MM.1S (cell line): Measurements from ENCODE around the gene PGGT1B.

ENCODE experiments used
- DNase-seq: peaks from one replicate; pipeline ENCODE4 v3.0.0-alpha.2; 2015
- H2AFZ ChIP-seq: fragments of 300-600 bp; sonication (generic); 2 replicates; pipeline ENCODE4 v1.6.0; 2016; ENCODE audit warnings: antibody characterized with exemption, low read length
- H3F3A ChIP-seq: fragments of 300-600 bp; sonication (generic); 2 replicates; pipeline ENCODE4 v1.6.1; 2016; ENCODE audit warnings: mild to moderate bottlenecking, antibody characterized with exemption, low read length, moderate library complexity, mixed read lengths; ENCODE audit not compliant: insufficient read depth
- H3K27ac ChIP-seq: fragments of 300-600 bp; sonication (generic); 2 replicates; pipeline ENCODE4 v1.5.1; 2016; ENCODE audit warnings: mild to moderate bottlenecking, low read length
- H3K27me3 ChIP-seq: fragments of 300-600 bp; sonication (generic); replicated peaks from 2 replicates; pipeline ENCODE4 v1.6.0; 2016; ENCODE audit warnings: low read length; ENCODE audit not compliant: insufficient read depth
- H3K36me3 ChIP-seq: fragments of 300-600 bp; sonication (generic); replicated peaks from 2 replicates; pipeline ENCODE4 v1.6.1; 2016; ENCODE audit warnings: mild to moderate bottlenecking, low read length, mixed read lengths; ENCODE audit not compliant: insufficient read depth
- H3K4me1 ChIP-seq: fragments of 300-600 bp; sonication (generic); 2 replicates; pipeline ENCODE4 v1.6.1; 2016; ENCODE audit warnings: low read length, mixed read lengths
- H3K4me2 ChIP-seq: fragments of 300-600 bp; sonication (generic); 2 replicates; pipeline ENCODE4 v1.6.0; 2016; ENCODE audit warnings: low read depth, low read length
- H3K4me3 ChIP-seq: fragments of 300-600 bp; sonication (generic); 2 replicates; pipeline ENCODE4 v1.5.1; 2016; ENCODE audit warnings: low read length, mixed read lengths
- H3K79me2 ChIP-seq: fragments of 300-600 bp; sonication (generic); 2 replicates; pipeline ENCODE4 v1.6.1; 2016; ENCODE audit warnings: mixed run types, low read length, mixed read lengths
- H3K9ac ChIP-seq: fragments of 300-600 bp; sonication (generic); 2 replicates; pipeline ENCODE4 v1.6.1; 2016; ENCODE audit warnings: low read length, mixed read lengths
- H3K9me2 ChIP-seq: fragments of 300-600 bp; sonication (generic); replicated peaks from 2 replicates; pipeline ENCODE4 v1.6.1; 2016; ENCODE audit warnings: mild to moderate bottlenecking, low read length, mixed read lengths; ENCODE audit not compliant: insufficient read depth
- H3K9me3 ChIP-seq: fragments of 300-600 bp; sonication (generic); replicated peaks from 2 replicates; pipeline ENCODE4 v1.6.1; 2016; ENCODE audit warnings: mild to moderate bottlenecking, low read length, mixed read lengths; ENCODE audit not compliant: insufficient read depth
- H4K20me1 ChIP-seq: fragments of 300-600 bp; sonication (generic); 2 replicates; pipeline ENCODE4 v1.6.1; 2016; ENCODE audit warnings: mild to moderate bottlenecking, low read length, moderate library complexity, mixed read lengths; ENCODE audit not compliant: insufficient read depth
- EZH2 ChIP-seq: fragments of 300-600 bp; sonication (generic); optimal IDR thresholded peaks from 2 replicates; pipeline ENCODE3; 2017; ENCODE audit warnings: low read depth, mild to moderate bottlenecking, antibody characterized with exemption, low read length, mixed read lengths
- EZH2phosphoT487 ChIP-seq: fragments of 300-600 bp; sonication (generic); IDR thresholded peaks from 2 replicates; pipeline ENCODE4 v1.6.1; 2018; ENCODE audit warnings: antibody characterized with exemption, low read length
- TF ChIP-seq, protein P1 (sequence below): fragments of 300-600 bp; sonication (generic); IDR thresholded peaks from 2 replicates; pipeline ENCODE4 v1.5.1; 2016; ENCODE audit warnings: antibody characterized with exemption, low read length, mixed read lengths

The PGGT1B gene

DNA sequence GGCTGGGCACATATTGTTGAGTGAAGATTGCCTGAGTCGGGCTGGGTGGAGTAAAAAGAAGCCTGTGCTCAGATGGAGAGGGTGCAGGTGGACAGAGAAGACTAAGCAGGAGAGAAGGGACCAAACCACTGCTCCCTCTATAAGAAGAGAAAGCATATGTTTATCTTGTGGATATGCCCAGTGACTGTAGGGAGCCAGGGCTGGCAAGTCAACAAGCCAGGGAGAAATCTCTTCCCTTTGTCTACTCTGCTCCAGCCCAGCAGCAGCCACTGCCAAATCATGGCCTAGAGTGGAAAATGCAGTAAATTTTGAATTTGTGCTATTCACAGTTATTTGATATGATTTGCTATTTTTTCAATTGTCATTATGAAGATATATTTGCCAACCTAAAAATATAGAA is 59.7 kb downstream of the PGGT1B start:
- TF ChIP-seq EZH2 (no peak), EZH2phosphoT487 (no peak)
- TF ChIP-seq, protein P1, sequence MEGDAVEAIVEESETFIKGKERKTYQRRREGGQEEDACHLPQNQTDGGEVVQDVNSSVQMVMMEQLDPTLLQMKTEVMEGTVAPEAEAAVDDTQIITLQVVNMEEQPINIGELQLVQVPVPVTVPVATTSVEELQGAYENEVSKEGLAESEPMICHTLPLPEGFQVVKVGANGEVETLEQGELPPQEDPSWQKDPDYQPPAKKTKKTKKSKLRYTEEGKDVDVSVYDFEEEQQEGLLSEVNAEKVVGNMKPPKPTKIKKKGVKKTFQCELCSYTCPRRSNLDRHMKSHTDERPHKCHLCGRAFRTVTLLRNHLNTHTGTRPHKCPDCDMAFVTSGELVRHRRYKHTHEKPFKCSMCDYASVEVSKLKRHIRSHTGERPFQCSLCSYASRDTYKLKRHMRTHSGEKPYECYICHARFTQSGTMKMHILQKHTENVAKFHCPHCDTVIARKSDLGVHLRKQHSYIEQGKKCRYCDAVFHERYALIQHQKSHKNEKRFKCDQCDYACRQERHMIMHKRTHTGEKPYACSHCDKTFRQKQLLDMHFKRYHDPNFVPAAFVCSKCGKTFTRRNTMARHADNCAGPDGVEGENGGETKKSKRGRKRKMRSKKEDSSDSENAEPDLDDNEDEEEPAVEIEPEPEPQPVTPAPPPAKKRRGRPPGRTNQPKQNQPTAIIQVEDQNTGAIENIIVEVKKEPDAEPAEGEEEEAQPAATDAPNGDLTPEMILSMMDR: no peak
- H3K9ac ChIP-seq: no peak overlapping the region
- no peak overlapping the region for H2AFZ ChIP-seq
- no peak for DNase-seq
- H3K27me3 ChIP-seq: no peaks in the 10 kb centered on the region
- no peak overlapping the region for H3K4me3 ChIP-seq
- H4K20me1 ChIP-seq: no peaks in the 10 kb centered on the region
- no peak overlapping the region for H3K27ac ChIP-seq
- H3K4me2 ChIP-seq: no peak overlapping the region
- H3K9me2 ChIP-seq: no peaks in the 10 kb centered on the region
- H3K36me3 ChIP-seq: no peaks in the 10 kb centered on the region
- no peaks in the 10 kb centered on the region for H3F3A ChIP-seq
- H3K4me1 ChIP-seq: no peaks in the 10 kb centered on the region
- H3K79me2 ChIP-seq: no peaks in the 10 kb centered on the region
- H3K9me3 ChIP-seq: no peaks in the 10 kb centered on the region

DNA sequence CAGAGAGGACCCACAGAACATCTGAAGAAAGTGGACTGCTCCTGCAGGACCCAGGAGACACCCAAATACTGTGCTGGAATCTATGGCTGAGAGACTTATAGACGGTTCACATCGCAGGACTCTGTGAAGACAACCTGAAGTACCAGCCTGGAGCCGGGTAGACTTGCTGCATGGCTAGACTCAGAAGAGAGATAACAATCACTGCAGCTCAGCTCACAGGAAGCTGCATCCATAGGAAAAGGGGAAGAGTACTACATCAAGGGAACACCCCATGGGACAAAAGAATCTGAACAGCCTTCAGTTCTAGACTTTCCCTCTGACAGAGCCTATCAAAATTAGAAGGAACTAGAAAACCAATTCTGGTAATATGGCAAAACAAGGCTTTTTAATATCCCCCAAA is 66.5 kb downstream of the PGGT1B start:
- no peaks in the 10 kb centered on the region for H3K27me3 ChIP-seq
- H3K4me3 ChIP-seq: no peak overlapping the region
- DNase-seq: no peak
- no peaks in the 10 kb centered on the region for H3K9me2 ChIP-seq
- H4K20me1 ChIP-seq: no peaks in the 10 kb centered on the region
- no peaks in the 10 kb centered on the region for H3K4me1 ChIP-seq
- H3K36me3 ChIP-seq: no peaks in the 10 kb centered on the region
- H3F3A ChIP-seq: no peaks in the 10 kb centered on the region
- no peaks in the 10 kb centered on the region for H3K79me2 ChIP-seq
- H3K27ac ChIP-seq: no peak overlapping the region
- TF ChIP-seq EZH2 (no peak), EZH2phosphoT487 (no peak)
- H3K9me3 ChIP-seq: no peaks in the 10 kb centered on the region
- H2AFZ ChIP-seq: no peak overlapping the region
- H3K4me2 ChIP-seq: no peak overlapping the region
- no peak overlapping the region for H3K9ac ChIP-seq

DNA sequence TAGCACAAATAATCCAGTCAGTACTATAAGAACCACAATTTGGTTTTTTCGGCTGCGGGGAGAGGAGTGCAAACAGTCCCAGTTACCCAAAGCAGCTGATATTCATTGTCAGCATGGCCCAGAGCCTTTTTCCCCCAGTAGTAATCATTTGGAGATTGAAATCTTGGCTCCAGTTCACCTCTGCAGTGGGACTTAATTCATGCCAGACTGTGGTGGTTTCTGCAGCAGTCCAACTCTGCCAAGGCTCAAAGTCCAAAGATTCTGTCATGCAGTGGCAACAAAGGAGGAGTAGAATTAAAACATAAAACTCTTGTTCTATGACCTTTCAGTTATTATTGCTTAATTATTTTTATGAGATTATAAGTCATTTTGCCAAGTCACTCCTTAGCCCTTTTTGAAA is 68.0 kb downstream of the PGGT1B start:
- H3K79me2 ChIP-seq: no peaks in the 10 kb centered on the region
- H3K27me3 ChIP-seq: no peaks in the 10 kb centered on the region
- H4K20me1 ChIP-seq: no peaks in the 10 kb centered on the region
- TF ChIP-seq, protein P1: no peak
- no peak for TF ChIP-seq EZH2phosphoT487
- no peak for TF ChIP-seq EZH2
- no peaks in the 10 kb centered on the region for H3K4me1 ChIP-seq
- H2AFZ ChIP-seq: no peak overlapping the region
- no peak overlapping the region for H3K27ac ChIP-seq
- DNase-seq: no peak
- no peaks in the 10 kb centered on the region for H3K9me2 ChIP-seq
- no peak overlapping the region for H3K9ac ChIP-seq
- H3F3A ChIP-seq: no peaks in the 10 kb centered on the region
- H3K4me3 ChIP-seq: no peak overlapping the region
- no peaks in the 10 kb centered on the region for H3K9me3 ChIP-seq
- no peak overlapping the region for H3K4me2 ChIP-seq
- H3K36me3 ChIP-seq: no peaks in the 10 kb centered on the region

DNA sequence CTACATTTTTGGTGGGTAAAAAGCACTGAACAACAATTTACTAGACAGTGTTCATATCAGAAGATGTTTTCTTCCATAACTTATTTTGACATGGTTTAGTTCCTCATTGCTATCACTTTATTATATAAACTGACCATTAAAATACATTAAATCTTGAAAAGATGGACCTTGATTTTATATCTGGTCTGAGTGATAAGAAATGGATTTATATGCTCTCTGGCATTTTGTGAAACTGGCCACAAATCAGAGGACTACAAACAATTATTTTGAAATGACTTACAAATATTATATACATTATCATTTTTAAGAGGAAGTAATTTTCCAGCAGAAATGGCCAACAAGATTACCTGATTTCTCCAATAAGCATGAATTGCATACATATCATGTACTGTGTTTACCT is 69.4 kb downstream of the PGGT1B start:
- Histone ChIP-seq H3F3A (no peaks in the 10 kb centered on the region), H2AFZ (no peak overlapping the region), H3K79me2 (no peaks in the 10 kb centered on the region), H3K4me1 (no peaks in the 10 kb centered on the region), H3K4me3 (no peak overlapping the region), H3K9me2 (no peaks in the 10 kb centered on the region), H3K36me3 (no peaks in the 10 kb centered on the region), H4K20me1 (no peaks in the 10 kb centered on the region), H3K27ac (no peak overlapping the region), H3K9ac (no peak overlapping the region), H3K27me3 (no peaks in the 10 kb centered on the region), H3K9me3 (no peaks in the 10 kb centered on the region), H3K4me2 (no peak overlapping the region)
- no peak for DNase-seq
- TF ChIP-seq EZH2 (no peak), EZH2phosphoT487 (no peak)
- TF ChIP-seq, protein P1: no peak
